LNCaP clone FGC (cell line): Measurements from ENCODE around the gene TMEM184A.
A peak's percentile ranks its signal among the peaks of the same experiment; 100 is the strongest.
"Not testable (repeated sequence)": the region's sequence is repeated elsewhere in the genome, so short reads cannot be mapped to it uniquely, and the experiment has no call there.

ENCODE experiments used
- DNase-seq: peaks from one replicate; pipeline ENCODE4 v3.0.0-alpha.2; 2011; ENCODE audit warnings: low read depth
- H3K4me3 ChIP-seq: 2 replicates; pipeline ENCODE4 v1.5.1; 2011; ENCODE audit warnings: mild to moderate bottlenecking, low read depth, low read length, control low read depth
- CTCF ChIP-seq: IDR thresholded peaks from 2 replicates; pipeline ENCODE4 v1.5.1; 2012; ENCODE audit warnings: mild to moderate bottlenecking; ENCODE audit not compliant: control insufficient read depth, insufficient read depth; ENCODE audit errors: extremely low read depth

The TMEM184A gene

GRCh38 chr7:1520539-1521234 is 35.3 kb downstream of the TMEM184A start:
- no peak for DNase-seq
- H3K4me3 ChIP-seq: no peak overlapping the region
- no peak for TF ChIP-seq CTCF

- not testable (repeated sequence) for DNase-seq
Observed at GRCh38 chr7:1519322-1519922, 36.6 kb downstream of the TMEM184A start.

GRCh38 chr7:1516586-1517251 is 39.3 kb downstream of the TMEM184A start:
- no peak overlapping the region for H3K4me3 ChIP-seq
- no peak for TF ChIP-seq CTCF
- DNase-seq: peak; percentile 57

More at GRCh38 chr7:1519322-1519922, 36.6 kb downstream of the TMEM184A start:
- not testable (repeated sequence) for H3K4me3 ChIP-seq

GRCh38 chr7:1515509-1515967 is 40.5 kb downstream of the TMEM184A start:
- H3K4me3 ChIP-seq, DNase-seq: not testable (repeated sequence)

- no peak for DNase-seq
- no peak overlapping the region for H3K4me3 ChIP-seq
- TF ChIP-seq CTCF: no peak
Observed at GRCh38 chr7:1514995-1515401, 41.0 kb downstream of the TMEM184A start.

- no peak for DNase-seq
- H3K4me3 ChIP-seq: no peak overlapping the region
- TF ChIP-seq CTCF: no peak
Observed at GRCh38 chr7:1514407-1514806, 41.6 kb downstream of the TMEM184A start.

GRCh38 chr7:1513657-1514095 is 42.3 kb downstream of the TMEM184A start:
- H3K4me3 ChIP-seq: no peak overlapping the region
- no peak for DNase-seq
- no peak for TF ChIP-seq CTCF
